MM.1S (cell line): ENCODE measurements around the gene DRC7.

ENCODE experiments used
- EZH2 ChIP-seq: fragments of 300-600 bp; sonication (generic); optimal IDR thresholded peaks from 2 replicates; pipeline ENCODE3; 2017; ENCODE audit warnings: low read depth, mild to moderate bottlenecking, antibody characterized with exemption, low read length, mixed read lengths
- EZH2phosphoT487 ChIP-seq: fragments of 300-600 bp; sonication (generic); IDR thresholded peaks from 2 replicates; pipeline ENCODE4 v1.6.1; 2018; ENCODE audit warnings: antibody characterized with exemption, low read length
- TF ChIP-seq, protein P1 (sequence below): fragments of 300-600 bp; sonication (generic); IDR thresholded peaks from 2 replicates; pipeline ENCODE4 v1.5.1; 2016; ENCODE audit warnings: antibody characterized with exemption, low read length, mixed read lengths

DNA sequence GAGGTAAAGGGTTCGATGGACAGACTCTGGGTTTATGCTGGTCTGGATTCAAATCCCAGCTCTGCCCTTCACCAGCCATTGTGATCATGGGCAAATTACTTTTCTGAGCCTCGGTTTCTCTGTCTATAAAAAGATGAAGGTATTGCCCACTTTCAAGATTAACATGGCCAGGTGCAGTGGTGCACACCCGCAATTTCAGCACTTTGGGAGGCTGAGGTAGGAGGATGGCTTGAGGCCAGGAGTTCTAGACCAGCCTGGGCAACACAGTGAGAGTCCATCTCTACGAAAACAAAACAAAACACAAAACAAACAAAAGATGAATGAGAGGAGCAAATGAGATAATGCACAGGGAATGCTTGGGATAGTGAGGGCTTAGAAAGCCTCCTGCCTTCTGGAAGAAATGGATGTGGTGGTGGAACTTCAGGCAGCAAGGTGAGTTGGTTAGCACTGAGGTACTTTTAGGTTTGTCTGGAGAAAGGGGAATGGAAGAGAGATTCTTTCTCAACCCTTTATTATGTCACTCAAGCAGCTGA is 18.0 kb upstream of the DRC7 start:
- TF ChIP-seq, protein P1, sequence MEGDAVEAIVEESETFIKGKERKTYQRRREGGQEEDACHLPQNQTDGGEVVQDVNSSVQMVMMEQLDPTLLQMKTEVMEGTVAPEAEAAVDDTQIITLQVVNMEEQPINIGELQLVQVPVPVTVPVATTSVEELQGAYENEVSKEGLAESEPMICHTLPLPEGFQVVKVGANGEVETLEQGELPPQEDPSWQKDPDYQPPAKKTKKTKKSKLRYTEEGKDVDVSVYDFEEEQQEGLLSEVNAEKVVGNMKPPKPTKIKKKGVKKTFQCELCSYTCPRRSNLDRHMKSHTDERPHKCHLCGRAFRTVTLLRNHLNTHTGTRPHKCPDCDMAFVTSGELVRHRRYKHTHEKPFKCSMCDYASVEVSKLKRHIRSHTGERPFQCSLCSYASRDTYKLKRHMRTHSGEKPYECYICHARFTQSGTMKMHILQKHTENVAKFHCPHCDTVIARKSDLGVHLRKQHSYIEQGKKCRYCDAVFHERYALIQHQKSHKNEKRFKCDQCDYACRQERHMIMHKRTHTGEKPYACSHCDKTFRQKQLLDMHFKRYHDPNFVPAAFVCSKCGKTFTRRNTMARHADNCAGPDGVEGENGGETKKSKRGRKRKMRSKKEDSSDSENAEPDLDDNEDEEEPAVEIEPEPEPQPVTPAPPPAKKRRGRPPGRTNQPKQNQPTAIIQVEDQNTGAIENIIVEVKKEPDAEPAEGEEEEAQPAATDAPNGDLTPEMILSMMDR: no peak
- no peak for TF ChIP-seq EZH2phosphoT487
- TF ChIP-seq EZH2: no peak
